NCI-H1436 (cell line): ENCODE measurements around the gene FAM170B.

Experiments
- DNase-seq: peaks from one replicate; lab custom pipeline; 2025; lab: John Stamatoyannopoulos, UW

FAM170B gene

GRCh38 chr10:49169776-49170175 is 36.0 kb upstream of the FAM170B start:
- DNase-seq = no peak

DNA sequence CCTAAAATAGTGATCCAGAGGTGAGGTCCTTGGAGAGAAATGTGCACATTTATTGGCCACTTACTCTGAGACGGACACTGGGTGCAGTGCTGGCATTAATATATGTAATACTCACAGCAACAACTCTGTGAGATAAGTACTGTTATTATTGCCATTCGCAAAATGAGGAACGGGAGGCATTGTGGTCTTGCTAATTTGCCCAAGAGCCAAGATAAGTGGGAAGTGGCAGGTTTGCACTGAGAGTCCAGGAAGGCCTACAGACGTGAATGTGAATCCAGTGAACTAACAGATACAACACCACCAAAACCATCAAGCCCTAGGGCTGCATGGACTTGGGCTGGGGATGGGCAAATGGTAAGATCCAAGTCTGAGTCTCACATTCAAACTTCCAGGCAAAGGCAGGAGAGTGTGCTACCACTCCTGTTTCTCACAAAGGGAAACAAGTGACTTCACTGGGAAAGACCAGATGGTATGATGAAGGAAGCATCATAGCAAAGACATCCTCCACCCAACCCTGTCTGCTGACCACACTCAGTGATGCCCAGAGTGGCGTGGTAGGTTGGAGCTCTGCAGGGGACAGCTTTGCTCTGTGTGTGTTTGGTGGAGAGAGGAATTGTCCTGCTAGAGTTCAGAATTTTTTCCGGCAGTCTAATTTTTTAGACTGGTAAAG is 35.1 kb upstream of the FAM170B start:
- no peak for DNase-seq

DNA sequence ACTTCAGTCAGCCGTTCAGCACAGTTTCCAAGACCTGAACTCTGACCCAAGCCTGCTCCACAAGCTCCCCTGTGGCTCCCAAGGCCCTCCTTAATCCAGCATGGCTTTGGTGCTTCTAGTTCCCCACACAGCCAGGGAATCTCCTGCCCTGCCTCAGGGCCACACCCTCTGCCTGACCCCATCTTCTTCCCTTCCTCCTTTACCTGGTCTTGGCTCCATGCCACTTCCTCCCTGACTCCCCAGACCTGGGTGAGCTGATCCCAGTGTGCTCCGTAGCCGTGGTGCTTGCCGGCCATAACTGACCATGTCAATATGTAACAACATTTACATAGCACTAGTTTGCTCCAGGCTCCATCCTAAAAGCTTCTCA is 34.3 kb upstream of the FAM170B start:
- DNase-seq = no peak

DNA sequence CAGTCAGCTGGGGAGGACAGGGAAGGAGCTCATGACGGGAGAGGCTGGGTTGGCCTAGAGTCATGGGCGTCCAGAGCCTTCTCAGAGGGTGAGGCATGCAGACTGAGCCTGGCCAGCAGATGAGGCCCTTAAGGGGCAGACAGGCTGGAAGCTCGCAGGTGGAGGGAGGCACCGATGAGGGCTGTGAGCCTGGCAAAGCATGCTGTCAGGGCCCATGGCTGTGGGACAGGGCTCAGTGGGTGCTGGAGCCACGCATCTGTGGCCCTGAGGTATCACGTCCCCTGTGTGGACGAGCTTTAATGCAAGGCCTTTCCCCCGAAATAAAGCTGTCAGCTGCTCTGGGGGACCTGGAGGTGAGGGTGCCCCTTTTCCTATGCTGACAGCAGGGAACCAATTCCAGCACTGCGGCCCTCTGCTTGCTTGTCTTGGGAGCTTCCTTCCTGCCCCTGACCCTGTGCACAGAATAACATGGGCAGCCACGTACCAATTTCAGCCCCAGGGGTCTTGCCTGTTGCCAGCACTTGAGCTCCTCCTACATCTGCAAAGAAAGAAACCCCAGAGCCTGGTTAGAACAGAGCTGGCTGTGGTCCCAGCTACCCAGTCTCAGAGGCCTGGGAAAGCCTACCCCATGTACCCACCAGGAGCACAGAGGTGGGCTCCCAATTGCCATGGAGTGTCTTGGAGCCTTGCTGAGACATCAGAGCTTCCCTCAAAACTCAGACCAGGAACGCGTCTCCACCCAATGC is 33.8 kb upstream of the FAM170B start:
- DNase-seq = no peak

- no peak for DNase-seq
Measured at GRCh38 chr10:49166484-49167400, 32.9 kb upstream of the FAM170B start.

DNA sequence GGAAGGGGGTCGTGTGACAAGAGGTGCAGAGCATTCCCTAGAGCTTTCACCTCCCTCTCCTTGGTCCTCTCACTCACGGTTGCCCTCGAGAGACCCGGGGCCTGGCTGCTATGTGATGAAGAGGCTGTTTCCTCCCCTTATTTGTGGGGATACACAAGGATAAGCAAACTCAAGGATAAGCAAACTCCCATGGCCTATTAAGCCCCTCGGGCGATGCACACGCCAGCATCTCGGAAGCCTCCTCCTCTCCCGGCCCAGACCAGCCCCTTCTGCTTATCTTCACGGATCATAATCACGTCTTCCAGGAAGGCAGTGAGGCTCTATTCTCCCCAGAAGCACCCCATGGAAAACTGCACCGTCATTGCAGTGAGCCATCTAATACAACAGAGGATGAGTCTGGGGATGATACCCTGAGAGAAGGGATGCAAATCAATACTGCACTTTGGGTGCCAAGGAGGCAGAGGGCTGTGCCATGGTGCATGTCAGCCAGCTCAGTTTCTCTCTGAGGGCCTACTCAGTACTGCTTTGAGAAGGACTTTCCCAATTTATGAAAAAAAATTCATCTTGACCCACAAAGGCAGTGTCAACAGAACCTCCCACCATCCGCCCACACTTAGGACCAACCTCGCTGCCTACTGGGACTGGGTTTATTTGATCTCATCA is 32.1 kb upstream of the FAM170B start:
- no peak for DNase-seq

DNA sequence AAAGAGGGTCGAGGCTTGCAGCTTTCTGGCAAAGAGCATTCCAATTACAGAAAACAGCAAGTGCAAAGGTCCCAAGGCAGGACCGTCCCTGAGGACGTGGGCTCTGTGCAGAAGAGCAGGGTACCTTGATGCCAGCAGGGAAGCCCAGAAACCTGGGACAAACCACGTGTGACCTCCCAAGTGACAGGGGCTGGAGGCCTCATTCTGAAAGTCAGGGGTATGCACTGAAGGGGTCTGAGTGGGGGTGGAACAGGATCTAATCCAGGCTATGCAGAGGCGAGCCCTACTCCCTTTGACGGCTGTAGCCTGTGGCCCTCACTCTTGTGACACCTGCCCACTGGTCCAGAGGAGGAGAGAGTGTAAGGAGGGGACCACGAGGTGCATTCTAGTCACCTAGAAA is 31.4 kb upstream of the FAM170B start:
- no peak for DNase-seq

DNA sequence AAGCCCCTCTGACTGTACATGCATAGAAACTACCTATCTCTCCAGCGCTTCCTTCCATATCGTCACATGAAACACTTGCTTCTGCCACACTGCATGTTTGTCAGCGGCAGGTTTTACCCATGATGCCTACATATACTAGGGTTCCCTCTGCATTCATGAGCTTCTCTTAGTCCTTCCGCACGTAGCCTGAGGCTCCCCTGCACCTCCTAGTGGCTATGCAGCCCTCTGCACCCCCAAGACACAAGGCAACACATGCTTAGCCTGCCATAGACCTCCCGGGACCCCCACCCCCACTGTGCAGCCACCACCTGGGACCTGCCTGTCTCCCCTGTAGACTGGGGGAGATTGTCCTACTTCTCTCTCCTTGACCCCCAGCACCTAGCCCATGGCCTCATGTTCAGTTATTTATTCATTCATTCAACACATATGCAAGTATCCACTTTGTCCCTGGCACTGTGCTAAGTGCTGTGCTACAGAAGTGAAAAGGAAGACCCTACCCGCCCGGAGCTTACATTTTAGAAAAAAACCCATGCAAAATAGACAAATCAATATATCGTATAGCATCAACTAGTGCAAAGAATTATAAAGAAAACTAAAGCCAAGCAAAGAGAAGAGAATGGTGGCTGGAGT is 30.9 kb upstream of the FAM170B start:
- DNase-seq = peak; percentile 31

- no peak for DNase-seq
Measured at GRCh38 chr10:49163741-49164140, 29.9 kb upstream of the FAM170B start.

GRCh38 chr10:49162761-49163310 is 29.0 kb upstream of the FAM170B start:
- DNase-seq = no peak

DNA sequence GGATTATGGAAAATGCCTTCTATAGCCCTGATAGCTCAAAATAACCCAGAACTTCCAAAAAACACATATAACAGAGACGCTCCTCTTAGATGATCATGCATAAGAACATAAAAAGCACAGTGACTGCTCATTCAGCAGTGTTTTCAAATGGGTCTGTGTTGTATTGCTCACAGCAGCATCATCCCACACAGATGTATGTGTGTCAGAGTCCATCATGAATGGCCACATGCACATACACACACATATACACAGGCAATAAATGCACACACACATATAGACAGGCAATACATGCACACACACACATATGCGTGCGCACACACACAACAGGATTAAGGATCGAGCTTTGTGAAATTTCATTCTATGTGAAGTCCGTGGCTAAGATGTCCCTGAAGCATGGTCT is 28.2 kb upstream of the FAM170B start:
- DNase-seq = no peak

- DNase-seq = no peak
Measured at GRCh38 chr10:49161411-49161997, 27.7 kb upstream of the FAM170B start.

DNA sequence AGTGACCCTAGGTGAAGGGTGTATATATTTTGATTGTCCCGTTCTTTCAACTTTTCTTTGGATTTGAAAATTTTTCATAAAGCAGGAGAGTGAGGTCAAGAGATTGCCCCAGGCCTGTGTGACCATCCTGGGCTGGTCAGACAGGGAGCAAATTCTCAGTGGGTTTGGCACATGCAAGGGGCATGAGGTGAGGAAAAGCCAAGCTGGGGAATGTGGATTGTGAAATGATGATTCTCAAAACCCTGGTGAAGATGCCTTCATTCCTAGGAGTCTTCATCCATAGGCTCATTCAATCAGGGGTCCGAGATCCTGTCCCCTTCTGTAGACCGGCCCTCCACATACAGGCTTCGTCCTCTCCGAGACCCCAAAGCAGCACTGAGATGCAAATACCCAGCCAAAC is 27.0 kb upstream of the FAM170B start:
- DNase-seq = no peak

DNA sequence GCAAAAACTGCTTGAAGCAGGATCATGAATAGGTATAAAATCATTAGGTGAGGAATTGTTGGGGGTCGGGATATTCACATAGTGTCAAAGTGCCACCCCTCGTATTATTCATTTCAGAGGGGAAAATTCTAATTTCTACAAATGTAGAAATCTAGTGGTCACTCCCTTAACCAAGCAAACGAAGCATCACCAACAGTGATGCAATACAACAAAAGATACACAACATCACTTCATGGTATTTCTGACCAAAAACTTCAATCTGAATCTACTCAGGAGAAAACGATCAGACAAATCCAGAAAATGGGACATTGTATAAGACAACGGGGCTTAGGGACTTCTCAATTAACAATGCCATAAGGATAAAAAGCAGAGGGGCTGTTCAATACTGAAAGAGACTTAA is 26.3 kb upstream of the FAM170B start:
- no peak for DNase-seq

DNA sequence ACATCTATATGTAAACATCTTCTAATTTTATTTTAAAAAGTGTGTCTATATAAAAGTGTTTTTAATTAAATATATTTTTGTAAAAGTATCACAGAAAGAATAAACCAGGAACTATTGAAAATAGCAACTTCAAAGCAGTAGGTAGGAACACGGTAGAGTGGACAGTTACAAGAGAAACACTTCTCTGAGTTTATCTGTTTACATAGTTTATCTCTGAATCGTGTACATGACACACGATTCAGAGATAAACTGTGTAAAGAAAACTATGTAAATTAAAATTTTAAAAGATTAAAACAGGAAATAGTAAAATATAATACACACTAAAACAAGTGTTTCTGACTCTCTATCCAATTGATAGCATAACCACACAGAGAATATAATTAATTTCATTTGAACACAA is 25.1 kb upstream of the FAM170B start:
- no peak for DNase-seq

GRCh38 chr10:49158404-49158803 is 24.6 kb upstream of the FAM170B start:
- no peak for DNase-seq

DNA sequence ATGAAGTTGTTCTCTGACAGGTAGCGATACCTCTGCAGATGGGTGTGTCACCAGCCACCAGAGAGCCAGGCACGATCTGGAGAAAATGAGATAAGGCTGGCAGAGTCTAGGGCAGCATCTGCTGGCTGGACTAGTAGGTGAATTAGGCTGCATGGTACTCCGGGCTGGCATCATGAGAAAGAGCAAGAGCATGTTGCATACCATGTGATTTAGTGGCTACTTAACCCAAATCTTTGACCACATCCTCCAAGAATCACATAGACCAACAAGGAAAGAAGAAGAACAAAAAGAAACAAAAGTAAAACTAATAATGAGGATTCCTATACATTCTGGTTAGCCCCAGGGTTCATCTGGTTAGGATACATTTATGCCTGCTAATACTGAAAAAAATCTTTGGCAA is 23.4 kb upstream of the FAM170B start:
- no peak for DNase-seq

DNA sequence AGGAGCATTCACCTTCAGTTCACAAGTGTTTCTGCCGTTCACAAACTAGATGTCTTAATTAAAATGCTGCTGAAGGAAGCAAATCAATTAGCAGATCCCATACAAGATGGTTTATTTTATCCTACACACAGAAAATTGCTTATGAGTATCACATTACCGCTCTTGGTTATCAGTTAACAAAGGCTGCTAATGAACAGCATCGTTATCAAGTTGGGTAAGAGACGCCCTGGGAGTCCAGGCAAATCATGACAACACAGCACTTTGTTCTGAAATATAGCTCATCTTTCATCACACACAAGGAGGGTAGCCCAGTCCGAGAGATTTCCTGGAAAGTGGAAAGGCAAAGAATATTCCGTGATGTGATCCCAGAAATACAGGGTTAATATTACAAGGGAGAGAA is 20.8 kb upstream of the FAM170B start:
- no peak for DNase-seq

DNA sequence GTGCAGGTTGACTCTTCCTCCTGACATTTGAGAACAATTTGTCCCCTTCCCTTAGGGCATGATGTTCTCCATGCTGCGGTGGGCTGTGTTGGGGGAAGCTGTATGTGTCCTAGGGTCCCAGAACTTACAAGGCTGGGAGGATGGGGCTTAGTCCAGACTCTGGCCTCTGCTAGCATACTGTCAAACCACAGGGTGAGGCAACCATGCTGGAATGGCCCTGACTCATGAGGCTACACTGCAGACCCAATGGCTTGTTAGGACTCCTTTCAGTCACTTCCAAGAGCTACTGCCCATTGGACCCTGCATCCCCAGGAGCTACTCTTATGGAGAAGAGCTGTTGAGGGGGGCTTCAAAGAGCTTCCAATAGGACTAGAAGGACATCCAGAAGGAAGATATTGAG is 20.1 kb upstream of the FAM170B start:
- no peak for DNase-seq

GRCh38 chr10:49153115-49153514 is 19.3 kb upstream of the FAM170B start:
- no peak for DNase-seq

GRCh38 chr10:49152663-49153062 is 18.8 kb upstream of the FAM170B start:
- no peak for DNase-seq
